ENCODE measurements around the gene TMEM42. TPM values are rescaled to one million over a fixed set of nuclear protein-coding genes. Genes with fewer than 3 reads are reported as not detected.

The TMEM42 gene
- polyA plus RNA-seq, 1 of the 3 experiments (the other 2 are of a cell fraction), result 32.8 TPM

GRCh38 chr3:44885618-44886017 is 23.9 kb downstream of the TMEM42 start:
- H3K9ac ChIP-seq, result peak overlapping the region; percentile 34; the same call in 1 of the 2 replicates
- H3K4me1 ChIP-seq (ENCODE audit: control insufficient read depth in 1 of 2, insufficient read depth in 2 of 2, low read depth in 1 of 2, low read length in 1 of 2), result peaks cover 6 to 21% of the 10 kb centered on the region in 2 experiments; a peak in 3 of 4 replicates
- H3K79me2 ChIP-seq (ENCODE audit: insufficient read depth), result no peaks in the 10 kb centered on the region
- TF ChIP-seq MEF2A (IDR thresholded peaks at IDR 0.05; ENCODE audit: borderline replicate concordance, low read depth) (0 out of 2 replicates have a peak, but pooled peaks have one; percentile 13), RAD21 (IDR thresholded peaks at IDR 0.05; ENCODE audit: low read length) (no peak), JUND (IDR thresholded peaks at IDR 0.05) (peak; percentile 99), YY1 (IDR thresholded peaks at IDR 0.05; ENCODE audit: low read depth) (0 out of 2 replicates have a peak, but pooled peaks have one; percentile 22), RXRA (IDR thresholded peaks at IDR 0.05; ENCODE audit: borderline replicate concordance, low read depth) (peak; percentile 76; the same call in 1 of the 2 replicates), TEAD4 (IDR thresholded peaks at IDR 0.05; ENCODE audit: borderline replicate concordance, insufficient read depth) (peak; percentile 94), NFIC (IDR thresholded peaks at IDR 0.05; ENCODE audit: borderline replicate concordance) (peak; percentile 98), SIN3A (IDR thresholded peaks at IDR 0.05; ENCODE audit: borderline replicate concordance, low read depth, low read length) (peak; percentile 63; the same call in 1 of the 2 replicates), ZBTB33 (IDR thresholded peaks at IDR 0.05; ENCODE audit: borderline replicate concordance, low read depth) (peak; percentile 76; the same call in 1 of the 2 replicates), EP300 (IDR thresholded peaks at IDR 0.05; ENCODE audit: borderline replicate concordance in 1 of 2, low read depth in 1 of 2, low read length in 1 of 2) (peak in 1 of 2 experiments; percentile 95; a peak in 2 of 4 replicates), MAX (IDR thresholded peaks at IDR 0.05; ENCODE audit: low read depth) (peak; percentile 87), FOXJ3 (CRISPR knock-in tag; IDR thresholded peaks at IDR 0.05) (no peak), FOSL2 (IDR thresholded peaks at IDR 0.05; ENCODE audit: borderline replicate concordance, low read depth) (peak; percentile 100), TCF12 (IDR thresholded peaks at IDR 0.05) (peak; percentile 97), POLR2AphosphoS5 (IDR thresholded peaks at IDR 0.05; ENCODE audit: low read depth, low read length) (peak; percentile 62; the same call in 1 of the 2 replicates)
- TF ChIP-seq, protein P1, sequence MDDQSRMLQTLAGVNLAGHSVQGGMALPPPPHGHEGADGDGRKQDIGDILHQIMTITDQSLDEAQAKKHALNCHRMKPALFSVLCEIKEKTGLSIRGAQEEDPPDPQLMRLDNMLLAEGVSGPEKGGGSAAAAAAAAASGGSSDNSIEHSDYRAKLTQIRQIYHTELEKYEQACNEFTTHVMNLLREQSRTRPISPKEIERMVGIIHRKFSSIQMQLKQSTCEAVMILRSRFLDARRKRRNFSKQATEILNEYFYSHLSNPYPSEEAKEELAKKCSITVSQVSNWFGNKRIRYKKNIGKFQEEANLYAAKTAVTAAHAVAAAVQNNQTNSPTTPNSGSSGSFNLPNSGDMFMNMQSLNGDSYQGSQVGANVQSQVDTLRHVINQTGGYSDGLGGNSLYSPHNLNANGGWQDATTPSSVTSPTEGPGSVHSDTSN (IDR thresholded peaks at IDR 0.05), result peak; percentile 79
- TF ChIP-seq, protein P2, sequence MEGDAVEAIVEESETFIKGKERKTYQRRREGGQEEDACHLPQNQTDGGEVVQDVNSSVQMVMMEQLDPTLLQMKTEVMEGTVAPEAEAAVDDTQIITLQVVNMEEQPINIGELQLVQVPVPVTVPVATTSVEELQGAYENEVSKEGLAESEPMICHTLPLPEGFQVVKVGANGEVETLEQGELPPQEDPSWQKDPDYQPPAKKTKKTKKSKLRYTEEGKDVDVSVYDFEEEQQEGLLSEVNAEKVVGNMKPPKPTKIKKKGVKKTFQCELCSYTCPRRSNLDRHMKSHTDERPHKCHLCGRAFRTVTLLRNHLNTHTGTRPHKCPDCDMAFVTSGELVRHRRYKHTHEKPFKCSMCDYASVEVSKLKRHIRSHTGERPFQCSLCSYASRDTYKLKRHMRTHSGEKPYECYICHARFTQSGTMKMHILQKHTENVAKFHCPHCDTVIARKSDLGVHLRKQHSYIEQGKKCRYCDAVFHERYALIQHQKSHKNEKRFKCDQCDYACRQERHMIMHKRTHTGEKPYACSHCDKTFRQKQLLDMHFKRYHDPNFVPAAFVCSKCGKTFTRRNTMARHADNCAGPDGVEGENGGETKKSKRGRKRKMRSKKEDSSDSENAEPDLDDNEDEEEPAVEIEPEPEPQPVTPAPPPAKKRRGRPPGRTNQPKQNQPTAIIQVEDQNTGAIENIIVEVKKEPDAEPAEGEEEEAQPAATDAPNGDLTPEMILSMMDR (IDR thresholded peaks at IDR 0.05), result no peak
- TF ChIP-seq, protein P3, sequence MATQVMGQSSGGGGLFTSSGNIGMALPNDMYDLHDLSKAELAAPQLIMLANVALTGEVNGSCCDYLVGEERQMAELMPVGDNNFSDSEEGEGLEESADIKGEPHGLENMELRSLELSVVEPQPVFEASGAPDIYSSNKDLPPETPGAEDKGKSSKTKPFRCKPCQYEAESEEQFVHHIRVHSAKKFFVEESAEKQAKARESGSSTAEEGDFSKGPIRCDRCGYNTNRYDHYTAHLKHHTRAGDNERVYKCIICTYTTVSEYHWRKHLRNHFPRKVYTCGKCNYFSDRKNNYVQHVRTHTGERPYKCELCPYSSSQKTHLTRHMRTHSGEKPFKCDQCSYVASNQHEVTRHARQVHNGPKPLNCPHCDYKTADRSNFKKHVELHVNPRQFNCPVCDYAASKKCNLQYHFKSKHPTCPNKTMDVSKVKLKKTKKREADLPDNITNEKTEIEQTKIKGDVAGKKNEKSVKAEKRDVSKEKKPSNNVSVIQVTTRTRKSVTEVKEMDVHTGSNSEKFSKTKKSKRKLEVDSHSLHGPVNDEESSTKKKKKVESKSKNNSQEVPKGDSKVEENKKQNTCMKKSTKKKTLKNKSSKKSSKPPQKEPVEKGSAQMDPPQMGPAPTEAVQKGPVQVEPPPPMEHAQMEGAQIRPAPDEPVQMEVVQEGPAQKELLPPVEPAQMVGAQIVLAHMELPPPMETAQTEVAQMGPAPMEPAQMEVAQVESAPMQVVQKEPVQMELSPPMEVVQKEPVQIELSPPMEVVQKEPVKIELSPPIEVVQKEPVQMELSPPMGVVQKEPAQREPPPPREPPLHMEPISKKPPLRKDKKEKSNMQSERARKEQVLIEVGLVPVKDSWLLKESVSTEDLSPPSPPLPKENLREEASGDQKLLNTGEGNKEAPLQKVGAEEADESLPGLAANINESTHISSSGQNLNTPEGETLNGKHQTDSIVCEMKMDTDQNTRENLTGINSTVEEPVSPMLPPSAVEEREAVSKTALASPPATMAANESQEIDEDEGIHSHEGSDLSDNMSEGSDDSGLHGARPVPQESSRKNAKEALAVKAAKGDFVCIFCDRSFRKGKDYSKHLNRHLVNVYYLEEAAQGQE (IDR thresholded peaks at IDR 0.05; ENCODE audit: low read depth, low read length), result peak; percentile 24; the same call in 1 of the 2 replicates
- TF ChIP-seq, protein P4, sequence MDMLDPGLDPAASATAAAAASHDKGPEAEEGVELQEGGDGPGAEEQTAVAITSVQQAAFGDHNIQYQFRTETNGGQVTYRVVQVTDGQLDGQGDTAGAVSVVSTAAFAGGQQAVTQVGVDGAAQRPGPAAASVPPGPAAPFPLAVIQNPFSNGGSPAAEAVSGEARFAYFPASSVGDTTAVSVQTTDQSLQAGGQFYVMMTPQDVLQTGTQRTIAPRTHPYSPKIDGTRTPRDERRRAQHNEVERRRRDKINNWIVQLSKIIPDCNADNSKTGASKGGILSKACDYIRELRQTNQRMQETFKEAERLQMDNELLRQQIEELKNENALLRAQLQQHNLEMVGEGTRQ (IDR thresholded peaks at IDR 0.05; ENCODE audit: borderline replicate concordance, low read depth, low read length), result no peak
- WGBS (ENCODE audit: low lambda C conversion rate), result 3% methylated on average over 4 of the region's 4 CpGs
- H3K27ac ChIP-seq (ENCODE audit: low read depth in 2 of 2, low read length in 1 of 2), result peak overlapping the region in 1 of 2 experiments; percentile 93; a peak in 2 of 4 replicates
- no peaks in the 10 kb centered on the region for H3K9me2 ChIP-seq
- ChIA-PET POLR2A (no interaction called here), CTCF (interaction anchor here (0.6 to 0.8 kb wide), 2 partner anchors 17 to 29 kb away, joined by 3 to 4 read pairs; no protein-coding TSS in a partner anchor)
- no peaks in the 10 kb centered on the region for H3K36me3 ChIP-seq (replicated peaks in 1 of 2; ENCODE audit: control insufficient read depth in 1 of 2, insufficient read depth in 2 of 2, low read length in 1 of 2)
- no peaks in the 10 kb centered on the region for H4K20me1 ChIP-seq (ENCODE audit: insufficient read depth)
- no peaks in the 10 kb centered on the region for H3K9me3 ChIP-seq
- peaks cover 10% of the 10 kb centered on the region for H3F3A ChIP-seq (replicated peaks; ENCODE audit: insufficient read depth)
- DNase-seq, result peak; percentile 34
- no peaks in the 10 kb centered on the region for H3K27me3 ChIP-seq (ENCODE audit: insufficient read depth)
- H2AFZ ChIP-seq (ENCODE audit: low read depth), result no peak overlapping the region
- H3K4me2 ChIP-seq, result peak overlapping the region; percentile 63
- H3K4me3 ChIP-seq (ENCODE audit: low read depth in 2 of 2, low read length in 1 of 2), result no peak overlapping the region
